GM18507 (cell line): Measurements from ENCODE around the gene DACT1.
"Not testable (repeated sequence)": the region's sequence is repeated elsewhere in the genome, so short reads cannot be mapped to it uniquely, and the experiment has no call there.

ENCODE experiments used
- DNase-seq: peaks from one replicate; pipeline ENCODE4 v3.0.0; 2011; ENCODE audit warnings: low read depth; ENCODE audit not compliant: insufficient read length; ENCODE audit errors: extremely low spot score
- FAIRE-seq: peaks from 2 replicates; lab custom pipeline; 2011; peaks lifted over from hg19 to GRCh38; lab: Jason Lieb, UNC

DACT1 gene, protein sequence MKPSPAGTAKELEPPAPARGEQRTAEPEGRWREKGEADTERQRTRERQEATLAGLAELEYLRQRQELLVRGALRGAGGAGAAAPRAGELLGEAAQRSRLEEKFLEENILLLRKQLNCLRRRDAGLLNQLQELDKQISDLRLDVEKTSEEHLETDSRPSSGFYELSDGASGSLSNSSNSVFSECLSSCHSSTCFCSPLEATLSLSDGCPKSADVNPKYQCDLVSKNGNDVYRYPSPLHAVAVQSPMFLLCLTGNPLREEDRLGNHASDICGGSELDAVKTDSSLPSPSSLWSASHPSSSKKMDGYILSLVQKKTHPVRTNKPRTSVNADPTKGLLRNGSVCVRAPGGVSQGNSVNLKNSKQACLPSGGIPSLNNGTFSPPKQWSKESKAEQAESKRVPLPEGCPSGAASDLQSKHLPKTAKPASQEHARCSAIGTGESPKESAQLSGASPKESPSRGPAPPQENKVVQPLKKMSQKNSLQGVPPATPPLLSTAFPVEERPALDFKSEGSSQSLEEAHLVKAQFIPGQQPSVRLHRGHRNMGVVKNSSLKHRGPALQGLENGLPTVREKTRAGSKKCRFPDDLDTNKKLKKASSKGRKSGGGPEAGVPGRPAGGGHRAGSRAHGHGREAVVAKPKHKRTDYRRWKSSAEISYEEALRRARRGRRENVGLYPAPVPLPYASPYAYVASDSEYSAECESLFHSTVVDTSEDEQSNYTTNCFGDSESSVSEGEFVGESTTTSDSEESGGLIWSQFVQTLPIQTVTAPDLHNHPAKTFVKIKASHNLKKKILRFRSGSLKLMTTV

DNA sequence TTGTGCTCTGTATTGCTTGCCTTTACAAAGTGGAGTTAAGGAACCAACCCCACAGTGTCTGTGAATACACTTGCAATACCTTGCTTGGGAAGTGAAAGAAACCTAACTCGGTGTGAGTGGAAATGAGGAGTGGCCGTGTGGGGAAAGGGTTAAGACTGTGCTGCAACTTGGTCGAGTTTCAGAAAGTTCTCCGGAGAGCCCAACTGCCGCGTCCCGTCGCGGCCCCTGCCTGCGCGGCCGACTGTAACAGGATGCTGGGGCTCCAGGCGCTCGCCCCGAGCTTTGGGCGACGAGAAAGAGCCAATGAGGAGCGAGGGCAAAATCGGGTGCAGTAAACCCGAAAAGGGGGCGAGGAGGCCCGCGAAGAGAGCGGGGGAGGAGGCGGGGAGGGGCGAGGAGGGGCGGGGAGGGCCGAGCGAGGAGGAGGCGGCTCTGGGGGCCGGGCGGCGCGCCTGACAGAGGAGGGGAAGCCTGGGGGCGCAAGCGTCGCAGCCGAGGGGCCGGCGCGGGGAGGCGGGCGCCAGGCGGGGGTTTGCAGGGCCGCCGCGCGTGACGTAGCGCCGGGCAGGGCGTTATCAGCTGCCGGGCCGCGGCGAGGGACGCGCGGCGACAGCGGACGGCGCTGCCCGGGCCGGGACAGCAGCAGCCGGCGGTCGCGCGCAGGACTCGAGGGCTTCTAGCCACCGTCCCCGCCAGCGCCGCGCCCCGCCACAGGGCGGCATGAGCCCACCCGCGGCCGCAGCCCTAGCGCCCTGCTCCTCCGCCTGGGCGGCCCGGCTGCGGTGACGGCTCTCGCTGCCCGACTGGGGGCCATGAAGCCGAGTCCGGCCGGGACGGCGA is at the start of gene DACT1:
Gene DACT1, plus strand, starts transcription at position 572 of the 840 bp plus-strand sequence. Its CDS starts 241 bp downstream, at position 813.
- peak; percentile 45 for DNase-seq
- peak; percentile 74 for FAIRE-seq

DNA sequence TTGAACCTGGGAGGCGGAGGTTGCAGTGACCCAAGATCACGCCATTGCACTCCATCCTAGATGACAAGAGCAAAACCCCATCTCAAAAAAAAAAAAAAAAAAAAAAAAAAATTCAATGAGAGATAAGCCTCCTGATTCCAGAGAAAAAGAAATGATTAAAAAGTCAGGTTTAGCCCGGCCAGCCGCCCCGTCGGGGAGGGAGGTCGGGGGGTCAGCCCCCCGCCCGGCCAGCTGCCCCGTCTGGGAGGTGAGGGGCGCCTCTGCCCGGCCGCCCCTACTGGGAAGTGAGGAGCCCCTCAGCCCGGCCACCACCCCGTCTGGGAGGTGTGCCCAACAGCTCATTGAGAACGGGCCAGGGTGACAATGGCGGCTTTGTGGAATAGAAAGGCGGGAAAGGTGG is 49.4 kb upstream of the DACT1 start:
- FAIRE-seq = not testable (repeated sequence)

DNA sequence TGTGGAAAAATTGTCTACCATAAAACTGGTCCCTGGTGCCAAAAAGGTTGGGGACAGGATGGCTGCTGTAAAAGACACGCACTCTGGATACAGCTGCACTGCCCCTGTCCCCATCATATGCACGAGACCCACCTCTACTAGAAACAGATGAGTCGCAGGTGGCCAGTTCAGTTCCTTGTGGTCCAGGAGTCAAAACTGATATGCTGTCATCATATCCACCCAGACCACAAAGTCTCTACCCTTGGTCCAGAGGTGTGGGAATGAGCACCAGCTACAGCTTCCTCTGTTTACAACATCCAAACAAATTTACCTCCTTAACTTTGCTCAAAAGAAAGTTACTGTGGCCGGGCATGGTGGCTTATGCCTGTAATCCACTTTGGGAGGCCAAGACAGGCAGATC is 43.8 kb upstream of the DACT1 start:
- FAIRE-seq = no peak
- DNase-seq = no peak

More for the DNA sequence above, 49.4 kb upstream of the DACT1 start:
- DNase-seq = not testable (repeated sequence)

- FAIRE-seq = no peak
Measured at GRCh38 chr14:58597041-58597440, 40.7 kb upstream of the DACT1 start.

DNA sequence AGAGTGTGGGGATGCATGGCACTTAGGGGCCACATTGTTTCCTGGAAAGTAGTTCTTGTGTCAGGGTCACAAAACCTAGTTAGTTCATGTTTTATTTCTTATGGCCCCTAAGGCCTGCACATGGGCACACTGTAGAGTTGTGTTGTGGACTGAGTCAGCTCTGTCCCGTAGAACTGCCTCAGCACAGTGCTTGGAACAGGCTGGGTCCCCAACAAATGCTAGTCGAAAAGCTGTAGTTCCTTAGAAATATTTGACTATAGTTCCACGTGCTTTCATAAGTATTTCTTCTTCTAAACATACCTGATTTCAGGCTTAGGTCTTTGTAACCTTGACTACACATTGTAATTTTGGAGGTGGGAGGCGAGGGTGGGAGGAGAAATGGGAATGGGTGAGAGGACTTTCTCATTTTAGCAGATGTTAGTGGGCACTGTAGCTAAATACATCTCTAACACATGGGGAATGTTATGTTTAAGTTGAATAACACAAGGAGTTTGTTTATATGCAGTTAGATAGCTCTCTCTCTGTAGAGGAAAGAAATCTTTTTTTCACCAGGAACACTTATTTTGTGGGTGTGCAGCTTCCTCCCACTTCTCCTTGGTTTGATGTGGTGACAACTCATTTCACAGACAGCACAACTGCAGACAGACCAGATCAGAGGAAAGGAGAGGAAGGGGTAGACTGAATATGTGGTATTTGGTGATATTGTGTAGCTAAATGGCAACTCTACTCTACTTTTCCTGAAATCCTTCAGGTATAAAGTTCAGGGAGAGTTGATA is 39.5 kb upstream of the DACT1 start:
- DNase-seq (no peak), FAIRE-seq (no peak)

More at GRCh38 chr14:58597041-58597440, 40.7 kb upstream of the DACT1 start:
- DNase-seq = no peak

DNA sequence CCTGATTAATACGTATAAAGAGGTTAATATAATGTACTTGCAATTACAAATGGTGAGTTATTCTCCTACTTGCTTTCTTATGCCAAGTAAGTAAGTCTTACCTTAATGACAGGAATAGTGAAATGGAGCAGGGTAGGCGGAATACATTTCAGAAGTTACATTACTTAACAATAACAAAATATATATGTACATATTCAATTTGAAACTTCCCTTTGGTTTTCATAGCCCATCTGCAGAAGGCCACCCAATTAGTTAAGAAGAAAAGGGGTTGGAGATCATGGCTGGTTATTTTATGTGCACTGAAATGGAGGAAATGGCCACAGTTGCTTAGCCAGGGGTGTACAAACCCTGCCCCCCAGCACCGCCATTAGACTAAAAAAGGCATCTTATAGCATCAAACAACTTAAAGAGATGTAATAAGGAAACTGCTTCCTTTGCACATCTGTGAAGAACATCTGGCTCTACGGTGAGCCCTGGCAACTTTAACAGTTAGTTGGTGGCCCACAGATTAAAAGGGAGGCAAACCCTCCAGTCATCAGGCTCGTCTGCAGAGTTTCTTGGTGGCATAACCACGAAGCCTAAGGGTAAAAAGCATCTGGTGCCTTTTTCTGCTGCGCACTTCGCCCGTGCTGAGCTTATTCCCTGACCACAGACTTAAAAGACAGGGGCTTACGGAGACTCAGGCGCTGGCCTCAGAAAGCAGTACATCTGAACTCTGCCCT is 38.8 kb upstream of the DACT1 start:
- no peak for FAIRE-seq
- no peak for DNase-seq

- FAIRE-seq (no peak), DNase-seq (no peak)
Measured at GRCh38 chr14:58599707-58600106, 38.1 kb upstream of the DACT1 start.

- DNase-seq (no peak), FAIRE-seq (no peak)
Measured at GRCh38 chr14:58605465-58605864, 32.3 kb upstream of the DACT1 start.

DNA sequence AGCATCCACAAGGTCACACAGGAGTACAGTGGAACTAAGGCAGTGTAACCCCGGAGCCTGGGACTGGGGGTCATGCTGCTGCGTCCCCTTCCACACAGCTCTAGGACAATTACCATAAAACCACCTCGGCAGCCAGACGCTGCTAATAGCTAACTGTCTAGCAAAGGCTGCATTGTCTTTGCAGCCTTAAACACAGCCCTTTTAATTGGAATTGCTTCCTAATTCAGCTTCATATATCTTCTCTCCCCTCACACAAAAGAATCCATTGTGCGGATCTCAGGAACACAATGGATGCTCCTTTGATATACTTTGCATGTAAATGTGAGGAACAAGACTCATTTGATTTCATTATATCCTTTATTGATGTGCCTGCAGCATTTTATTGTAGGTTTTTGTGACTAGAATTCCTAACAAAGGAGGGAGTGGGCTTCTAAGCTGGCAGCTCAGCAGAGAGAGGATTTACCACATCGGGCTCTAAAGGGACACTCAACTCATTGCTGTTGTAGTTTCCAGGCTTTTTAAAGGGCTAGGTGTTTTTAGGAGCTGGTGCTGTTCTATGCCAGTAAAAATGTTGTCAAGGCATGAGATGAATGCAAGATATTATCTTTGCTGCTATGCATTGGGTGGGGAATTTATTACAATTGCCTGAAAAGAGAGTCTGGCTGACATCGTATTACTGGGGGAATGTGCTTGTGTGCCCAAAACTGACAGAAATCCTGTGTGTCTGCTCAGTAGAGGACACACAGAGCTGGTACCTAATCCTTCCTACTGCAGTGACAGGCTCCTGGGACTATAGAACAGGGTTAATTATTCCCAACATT is 30.4 kb upstream of the DACT1 start:
- DNase-seq (no peak), FAIRE-seq (no peak)

DNA sequence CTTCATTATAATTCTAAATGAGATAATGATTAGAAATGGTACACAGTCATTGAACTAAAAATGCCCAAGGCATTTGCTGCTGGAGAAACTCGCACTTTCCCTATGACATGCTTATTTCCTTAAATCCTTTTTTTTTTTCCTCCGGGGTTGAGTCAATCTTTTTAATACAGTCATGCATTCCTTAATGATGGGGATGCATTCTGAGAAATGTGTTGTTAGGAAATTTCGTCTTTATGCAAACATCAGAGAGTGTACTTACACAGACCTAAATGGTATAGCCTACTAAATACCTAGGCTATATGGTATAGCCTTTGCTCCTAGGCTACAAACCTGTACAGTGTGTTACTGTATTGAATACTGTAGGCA is 29.8 kb upstream of the DACT1 start:
- DNase-seq = no peak
- no peak for FAIRE-seq

GRCh38 chr14:58617619-58618018 is 20.1 kb upstream of the DACT1 start:
- DNase-seq = no peak
- FAIRE-seq = no peak

DNA sequence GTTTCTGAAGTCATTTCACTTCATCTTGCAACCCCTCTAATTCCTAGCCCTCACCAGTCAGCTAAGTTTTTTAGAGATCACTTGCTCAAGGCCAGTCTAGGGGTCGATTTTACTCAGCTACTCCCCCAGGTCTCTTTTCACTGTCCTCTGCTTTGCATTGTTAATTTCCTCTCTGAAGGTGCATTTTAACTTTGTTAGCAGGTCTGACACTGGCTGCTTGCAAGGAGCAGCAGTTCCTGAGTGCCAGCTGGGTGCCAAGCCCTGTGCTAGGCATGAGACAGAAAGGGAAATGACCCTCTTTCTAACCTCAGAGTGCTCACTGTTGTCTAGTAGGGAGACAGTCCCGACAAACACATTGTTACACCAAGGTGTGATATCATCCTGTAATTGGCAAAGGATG is 17.8 kb upstream of the DACT1 start:
- DNase-seq = no peak
- no peak for FAIRE-seq

DNA sequence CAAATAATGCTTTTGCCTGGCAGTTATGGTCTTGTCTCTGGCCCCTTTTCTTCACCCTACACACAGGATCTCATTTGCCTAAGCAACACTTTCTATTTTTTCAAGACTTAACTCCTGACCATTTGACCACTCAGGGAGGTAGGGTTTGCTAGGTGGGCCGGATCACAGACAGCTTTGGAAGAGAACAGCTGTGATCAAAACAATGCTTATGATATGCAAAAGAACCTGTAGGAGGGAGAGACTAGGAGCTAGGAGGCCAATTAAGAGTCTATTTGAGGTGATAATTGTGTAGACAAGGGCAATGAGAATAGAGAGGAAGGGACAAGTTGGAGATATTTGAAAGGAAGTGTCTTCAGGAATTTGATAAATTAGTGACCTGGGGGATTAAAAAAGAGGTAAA is 12.3 kb upstream of the DACT1 start:
- no peak for DNase-seq
- no peak for FAIRE-seq

DNA sequence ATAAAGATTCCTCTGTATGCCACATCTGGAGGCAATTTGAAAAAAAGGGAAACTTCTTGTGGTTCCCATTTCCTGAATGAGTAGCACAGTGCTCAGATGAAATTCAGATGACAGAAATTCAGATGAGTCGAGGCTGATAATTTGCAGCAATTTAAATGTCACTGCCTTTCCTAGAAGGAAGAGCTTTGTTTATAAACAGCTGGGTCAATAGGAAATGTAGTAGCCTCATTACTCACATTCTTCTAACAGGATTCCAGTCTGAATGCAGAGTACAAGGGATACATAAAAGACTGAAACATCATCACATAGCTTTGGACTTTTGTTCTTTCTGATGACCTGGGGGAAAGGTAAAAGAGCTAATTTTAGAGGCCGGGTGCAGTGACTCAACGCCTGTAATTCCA is 11.3 kb upstream of the DACT1 start:
- no peak for FAIRE-seq
- no peak for DNase-seq

GRCh38 chr14:58628406-58628805 is 9.4 kb upstream of the DACT1 start:
- no peak for FAIRE-seq
- no peak for DNase-seq

DNA sequence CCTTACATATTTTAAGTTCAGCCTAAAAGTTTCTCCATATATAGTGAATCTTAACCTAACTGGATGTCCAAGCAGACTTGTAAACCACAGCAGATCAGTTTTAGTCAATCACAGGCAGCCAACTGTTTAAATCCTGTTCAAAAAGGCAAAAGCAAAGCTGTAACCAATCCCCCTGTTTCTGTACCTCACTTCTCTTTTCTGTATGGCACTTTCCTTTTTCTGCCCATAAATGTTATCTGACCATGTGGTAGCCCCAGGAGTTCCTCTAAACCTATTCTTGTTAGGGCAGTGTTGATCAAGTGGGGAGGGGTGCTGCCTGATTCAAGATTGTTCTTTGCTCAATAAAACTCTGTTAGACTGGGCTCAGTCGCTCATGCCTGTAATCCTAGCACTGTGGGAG is 8.5 kb upstream of the DACT1 start:
- FAIRE-seq (peak; percentile 9), DNase-seq (no peak)

DNA sequence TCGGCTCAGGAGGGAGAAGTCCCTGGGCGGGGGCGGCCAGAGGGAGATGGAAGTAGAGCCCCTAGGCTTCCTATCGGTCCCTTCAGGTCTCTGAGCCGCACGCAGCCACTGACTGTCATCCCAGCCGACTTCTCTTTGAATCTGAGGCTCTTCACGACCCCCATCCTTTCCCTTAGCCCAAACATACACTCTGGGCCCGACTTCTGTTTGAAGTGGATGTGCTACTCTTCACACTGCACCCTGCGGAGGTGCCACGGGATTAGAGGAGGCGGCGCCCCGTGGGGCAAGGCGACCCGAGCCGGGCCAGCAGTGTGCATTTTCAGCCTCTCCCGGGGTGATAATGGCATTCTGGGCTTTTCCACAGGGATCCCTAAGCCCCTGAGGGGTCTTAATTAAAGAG is 6.0 kb upstream of the DACT1 start:
- DNase-seq = no peak
- FAIRE-seq = no peak

- FAIRE-seq (no peak), DNase-seq (no peak)
Measured at GRCh38 chr14:58633831-58634230, 3.9 kb upstream of the DACT1 start.
